ENCODE results near the gene PARP16. TPM values are rescaled to one million over a fixed set of nuclear protein-coding genes. Genes with fewer than 3 reads are reported as not detected.

Gene PARP16
- total and polyA plus RNA-seq, 3 donors from 2014 or later: 12.3 to 30.9 (median 24.3) TPM

- intact Hi-C loops (cut with DNase I; ENCODE audit: low total_unique reads): no loop called here
- H3K9me3 ChIP-seq: no peaks in the 10 kb centered on the region
- DNase-seq: no peak
- no peaks in the 10 kb centered on the region for H3K27me3 ChIP-seq
- no peaks in the 10 kb centered on the region for H3K36me3 ChIP-seq (ENCODE audit: low read depth, missing control alignments)
- WGBS, 2 donors: 71 to 77% methylated on average over 12 of the region's 12 CpGs
- no peak overlapping the region for H3K4me3 ChIP-seq
- H3K27ac ChIP-seq: no peak overlapping the region
- H3K4me1 ChIP-seq: peaks cover 7% of the 10 kb centered on the region
- TF ChIP-seq CTCF (IDR thresholded peaks at IDR 0.05) (no peak), POLR2A (IDR thresholded peaks at IDR 0.05) (no peak)
These were observed 41.1 kb upstream of the PARP16 start for GRCh38 chr15:65327651-65328393.

- intact Hi-C loops (cut with DNase I; ENCODE audit: low total_unique reads): no loop called here
- H3K4me1 ChIP-seq: peaks cover 7% of the 10 kb centered on the region
- H3K27ac ChIP-seq: no peak overlapping the region
- no peaks in the 10 kb centered on the region for H3K9me3 ChIP-seq
- H3K36me3 ChIP-seq (ENCODE audit: low read depth, missing control alignments): no peaks in the 10 kb centered on the region
- no peaks in the 10 kb centered on the region for H3K27me3 ChIP-seq
- no peak for DNase-seq
- no peak overlapping the region for H3K4me3 ChIP-seq
- 79 to 93% methylated on average over 2 of the region's 2 CpGs for WGBS, 2 donors
- TF ChIP-seq POLR2A (IDR thresholded peaks at IDR 0.05) (no peak), CTCF (IDR thresholded peaks at IDR 0.05) (no peak)
These were observed 40.1 kb upstream of the PARP16 start for GRCh38 chr15:65326818-65327217.

- no peak overlapping the region for H3K27ac ChIP-seq
- peak; percentile 43 for DNase-seq
- TF ChIP-seq CTCF (IDR thresholded peaks at IDR 0.05): no peak
- intact Hi-C loops (cut with DNase I; ENCODE audit: low total_unique reads): no loop called here
- no peaks in the 10 kb centered on the region for H3K27me3 ChIP-seq
- H3K36me3 ChIP-seq (ENCODE audit: low read depth, missing control alignments): no peaks in the 10 kb centered on the region
- no peaks in the 10 kb centered on the region for H3K9me3 ChIP-seq
- H3K4me1 ChIP-seq: peaks cover 7% of the 10 kb centered on the region
- WGBS, 2 donors: 29% methylated on average over 9 of the region's 12 CpGs; no CpG with 5 or more reads in 1 of the 2 donors
- H3K4me3 ChIP-seq: no peak overlapping the region
These were observed 39.4 kb upstream of the PARP16 start for GRCh38 chr15:65326117-65326526.

- WGBS, 2 donors: 17 to 27% methylated on average over 6 to 9 of the region's 9 CpGs
- Histone ChIP-seq H3K36me3 (ENCODE audit: low read depth, missing control alignments) (no peaks in the 10 kb centered on the region), H3K4me3 (no peak overlapping the region), H3K9me3 (no peaks in the 10 kb centered on the region), H3K27ac (no peak overlapping the region), H3K27me3 (no peaks in the 10 kb centered on the region), H3K4me1 (peaks cover 7% of the 10 kb centered on the region)
- TF ChIP-seq POLR2A (IDR thresholded peaks at IDR 0.05): no peak
- no peak for TF ChIP-seq CTCF (IDR thresholded peaks at IDR 0.05)
- peak; percentile 85 for DNase-seq
- intact Hi-C loops (cut with DNase I; ENCODE audit: low total_unique reads): no loop called here
These were observed 36.4 kb upstream of the PARP16 start for GRCh38 chr15:65323071-65323511.

Measured in testis (tissue), 3 donors.